ELR (cell line): ENCODE results near the gene RAX.
A peak's percentile ranks its signal among the peaks of the same experiment; 100 is the strongest.
"Not testable (repeated sequence)": the region's sequence is repeated elsewhere in the genome, so short reads cannot be mapped to it uniquely, and the experiment has no call there.

ENCODE experiments used
- DNase-seq: peaks from one replicate; pipeline ENCODE4 v3.0.0-alpha.2; 2015; ENCODE audit warnings: low read depth

The RAX gene

DNA sequence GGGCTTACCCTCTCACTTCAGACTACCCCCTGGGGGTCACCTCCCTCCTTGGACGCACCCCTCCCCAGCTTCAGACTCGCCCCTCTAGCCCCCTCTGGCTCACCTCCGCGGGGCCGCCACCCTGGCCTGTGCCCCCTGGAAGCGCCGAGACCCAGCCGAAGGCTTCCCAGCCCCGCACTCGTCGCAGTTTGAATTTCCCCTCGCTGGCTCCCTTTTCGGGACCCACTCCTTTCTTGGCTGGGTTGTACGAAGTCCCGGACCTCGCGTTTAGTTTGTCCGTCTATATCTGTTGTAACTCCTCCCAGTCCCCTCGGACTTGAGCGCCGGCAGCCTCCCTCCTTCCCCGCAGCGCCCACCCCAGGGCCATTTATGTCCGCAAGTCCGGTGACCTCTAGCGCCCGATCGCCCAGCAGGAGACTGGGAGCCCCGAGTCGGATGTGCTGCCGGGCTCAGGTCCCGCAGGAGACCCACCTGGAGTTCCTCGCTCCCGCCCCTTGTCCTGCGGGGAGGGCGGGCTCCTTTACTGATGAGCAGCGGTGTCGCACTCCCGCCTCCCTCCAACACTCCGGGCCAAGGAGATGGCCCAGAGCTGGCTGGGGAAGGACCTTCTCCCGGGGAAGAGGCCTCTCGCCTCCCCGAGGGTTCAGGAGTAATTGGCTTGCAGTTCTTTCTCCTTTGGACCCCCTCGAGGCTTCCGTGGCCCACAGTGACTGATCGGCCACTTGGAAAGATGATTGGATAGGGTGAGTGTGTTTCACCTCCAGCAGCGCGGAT lies 692 bp upstream of the RAX start:
- no peak for DNase-seq

DNA sequence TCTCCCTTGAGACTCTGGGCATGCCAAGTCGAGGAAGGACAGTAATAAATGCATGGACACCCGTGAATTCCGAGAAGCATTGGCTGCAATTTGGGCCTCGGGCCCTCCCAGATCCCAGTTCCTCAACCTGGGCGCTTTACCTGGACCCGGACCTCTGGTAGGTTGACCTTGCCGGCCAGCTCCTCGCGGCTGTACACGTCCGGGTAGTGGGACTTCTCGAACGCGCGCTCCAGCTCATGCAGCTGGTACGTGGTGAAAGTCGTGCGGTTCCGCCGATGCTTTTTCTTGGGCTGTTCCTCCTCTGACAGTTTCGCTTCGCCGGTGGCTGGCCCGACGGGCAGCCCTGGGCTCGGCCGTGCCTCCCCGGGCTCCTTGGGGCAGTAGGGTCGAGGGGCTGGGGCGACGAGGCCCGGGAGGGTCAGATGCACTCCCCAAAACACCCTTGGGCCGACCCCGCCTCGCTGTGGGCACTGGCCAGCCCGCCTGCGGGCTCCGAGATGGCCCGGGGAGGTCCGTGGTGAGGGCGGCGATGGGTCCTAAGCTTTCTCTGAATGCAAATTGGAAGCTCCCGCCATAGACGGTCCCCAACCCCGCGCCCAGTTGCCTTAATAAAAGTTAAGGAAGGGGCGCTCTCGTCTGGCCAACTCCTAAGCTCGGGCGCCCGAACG lies 899 bp downstream of the RAX start:
- no peak for DNase-seq

DNA sequence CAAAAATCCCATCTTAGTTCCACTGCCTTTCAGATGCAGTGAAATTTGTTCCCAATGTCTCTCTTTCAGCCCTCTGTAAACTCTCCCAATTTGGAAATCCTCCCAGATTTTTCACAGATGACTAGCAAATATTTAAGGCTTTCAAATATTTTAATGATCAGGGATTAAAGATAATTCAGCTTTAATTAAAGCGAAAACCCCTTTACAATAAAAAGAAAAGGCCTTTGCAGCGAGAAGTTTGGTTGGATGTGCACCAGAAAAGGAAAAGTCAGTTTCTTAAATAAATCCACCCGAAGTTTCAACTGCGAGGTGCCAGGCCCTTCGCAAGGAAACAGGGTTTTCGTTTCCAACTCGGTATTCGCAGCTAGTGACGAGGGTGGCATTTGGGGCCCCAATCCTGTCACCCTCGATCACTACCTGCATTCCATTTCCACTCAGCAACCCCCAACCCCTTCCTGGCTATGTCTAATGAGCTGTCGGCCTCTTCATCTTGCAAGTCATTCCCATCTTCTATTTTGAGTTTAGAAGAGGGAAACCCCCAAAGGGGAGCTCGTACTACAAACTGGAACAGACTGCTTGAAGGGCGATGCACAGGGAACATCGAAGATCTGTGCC lies 1.5 kb downstream of the RAX start:
- no peak for DNase-seq

DNA sequence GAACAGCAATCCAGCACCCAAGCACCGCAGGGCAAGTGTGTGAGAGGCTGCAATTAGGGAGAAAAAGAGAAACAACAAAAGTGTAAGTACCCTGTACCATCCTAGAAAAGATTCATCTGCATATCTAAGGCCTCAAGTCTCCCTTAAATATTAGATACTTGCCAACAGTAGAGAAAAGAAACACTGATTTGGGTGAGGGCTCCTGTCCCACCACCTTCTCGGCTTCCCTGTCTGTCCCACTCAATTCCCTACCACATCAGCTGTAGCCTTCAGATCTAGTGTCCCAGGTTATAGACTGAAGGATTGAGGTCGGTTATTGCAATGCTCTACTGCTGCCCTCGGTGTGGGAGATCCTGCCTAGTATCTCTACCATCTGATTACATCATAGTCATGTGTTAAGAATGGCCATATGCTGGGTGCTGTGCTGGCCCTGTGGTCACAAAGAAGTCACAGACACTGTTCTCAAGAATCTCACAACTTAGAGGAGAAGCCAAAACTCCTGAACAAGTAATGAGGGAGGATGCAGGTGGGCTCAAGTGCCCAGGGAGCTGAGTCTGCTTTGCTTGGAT lies 2.5 kb downstream of the RAX start:
- DNase-seq, result no peak

DNA sequence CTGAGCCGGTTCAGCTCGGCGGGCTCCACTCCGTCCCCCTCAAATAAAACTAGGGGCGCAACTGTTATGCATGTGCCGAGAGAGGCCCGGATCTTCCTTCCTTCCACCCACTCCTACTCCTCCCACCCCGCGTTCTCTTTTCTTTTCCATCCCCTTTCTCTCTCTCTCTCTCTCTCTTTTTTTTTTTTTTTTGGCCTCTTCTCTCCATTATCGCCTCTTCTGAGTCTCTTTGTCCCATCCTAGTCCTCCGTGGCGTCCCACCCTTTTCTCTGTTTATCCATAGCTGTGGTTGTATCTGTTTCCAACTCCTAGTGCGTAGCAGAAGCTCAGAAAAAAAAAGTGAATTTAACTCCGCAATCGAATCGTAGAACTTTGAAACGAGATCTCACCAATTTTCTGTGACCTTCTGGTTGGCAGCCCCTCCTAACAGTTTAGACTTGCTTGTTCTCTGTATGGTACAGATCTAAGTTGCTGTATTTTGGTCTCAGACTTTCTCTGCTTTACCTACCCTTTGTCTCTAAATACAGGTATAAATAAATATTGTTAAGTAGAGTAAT lies 3.6 kb downstream of the RAX start:
- DNase-seq, result no peak

DNA sequence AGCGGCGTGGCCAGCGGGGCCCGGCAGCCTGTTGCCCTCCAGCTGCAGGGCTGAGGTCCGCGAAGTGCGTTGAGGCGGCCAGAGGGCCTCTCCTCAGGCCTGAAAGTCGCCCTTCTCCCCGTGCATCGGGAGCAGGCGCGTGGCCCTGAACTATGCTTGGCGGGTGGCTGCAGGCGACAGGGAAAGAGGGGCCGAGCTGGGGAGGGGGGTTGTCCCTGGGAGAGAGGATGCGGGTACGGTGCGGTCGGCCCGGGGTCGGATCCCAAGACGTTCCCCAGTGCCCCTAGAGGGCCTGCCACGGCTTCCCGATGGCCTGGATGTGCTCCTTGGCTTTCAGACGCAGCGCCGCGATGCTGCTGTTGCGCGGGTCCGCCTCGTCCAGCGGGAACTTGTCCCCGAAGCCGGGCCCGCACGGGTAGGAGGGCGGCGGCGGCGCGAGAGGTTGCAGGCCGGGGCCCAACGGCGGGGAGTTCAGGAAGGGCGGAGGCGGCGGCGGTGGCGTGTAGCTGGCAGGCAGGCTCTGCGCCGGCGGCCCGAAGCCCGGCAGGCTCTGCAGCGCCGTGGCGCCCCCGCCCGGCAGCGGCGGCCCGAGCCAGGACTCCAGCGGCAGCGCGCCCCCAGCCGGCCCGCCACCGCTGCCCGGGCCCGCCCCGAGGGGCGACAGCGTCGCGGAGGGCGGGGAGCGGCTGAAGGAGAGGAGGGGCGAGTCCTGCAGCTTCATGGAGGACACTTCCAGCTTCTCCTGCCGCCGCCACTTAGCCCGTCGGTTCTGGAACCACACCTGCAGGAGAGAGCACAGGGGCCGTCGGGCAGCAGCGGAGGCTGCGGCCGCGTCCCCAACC lies 4.3 kb downstream of the RAX start:
- no peak for DNase-seq

DNA sequence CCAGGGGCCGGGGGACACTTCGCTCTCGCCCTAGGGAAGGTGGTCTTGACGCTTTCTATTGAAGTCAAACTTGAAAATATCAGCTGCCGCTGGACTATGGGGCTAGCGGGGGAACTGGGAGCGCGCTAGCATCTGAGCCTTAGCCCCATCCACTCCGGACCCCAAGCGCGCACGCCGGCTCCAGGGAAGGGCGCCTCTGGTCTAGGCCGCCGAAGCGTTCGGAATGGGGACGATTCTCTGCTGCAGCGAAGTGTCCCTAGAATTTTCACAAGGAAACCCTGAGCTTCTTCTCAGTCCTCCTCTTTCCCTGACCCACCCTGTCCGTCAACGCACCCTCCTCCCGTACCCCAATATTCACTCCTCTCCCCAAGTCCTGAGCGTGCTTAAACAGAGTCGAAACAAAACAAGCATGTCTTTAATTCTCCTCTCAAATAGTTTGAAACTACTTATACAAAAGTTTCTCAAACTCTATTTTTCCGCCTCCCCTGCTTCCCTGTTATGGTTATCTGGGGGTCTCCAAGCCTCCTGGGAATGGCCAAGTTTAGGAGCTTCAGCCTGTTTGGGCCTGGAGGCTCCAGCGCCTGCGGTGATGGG lies 5.0 kb downstream of the RAX start:
- no peak for DNase-seq

DNA sequence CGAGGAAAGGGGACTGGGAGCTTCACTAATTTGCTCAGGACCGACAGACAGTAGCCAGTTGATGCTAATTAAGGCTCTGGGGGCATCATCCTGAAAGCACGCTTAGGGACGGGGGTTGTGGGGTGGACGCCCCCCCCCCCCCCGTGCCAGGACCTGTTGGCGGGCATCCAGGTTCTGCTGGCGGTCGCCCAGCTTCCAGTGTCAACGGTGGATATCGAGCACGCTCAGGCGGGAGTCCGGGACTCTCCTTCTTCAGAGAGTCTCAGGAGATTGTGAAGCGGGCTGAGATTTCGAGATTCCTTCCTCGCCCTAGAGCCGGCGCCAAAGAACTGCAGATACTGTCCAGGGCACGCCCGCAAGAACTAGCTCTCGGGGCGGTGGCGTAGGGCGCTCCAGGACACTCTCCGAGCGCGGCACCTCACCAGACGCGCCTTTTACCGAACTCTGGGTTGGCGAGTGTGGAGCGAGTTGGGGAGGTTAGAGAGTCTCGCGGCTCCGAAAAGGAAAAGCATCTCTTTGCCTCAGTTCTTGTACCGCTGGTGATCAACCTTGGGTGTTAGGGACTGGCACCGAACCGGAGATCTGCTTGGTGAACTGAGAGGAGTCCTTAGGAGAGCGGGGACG lies 5.6 kb downstream of the RAX start:
- DNase-seq, result no peak

DNA sequence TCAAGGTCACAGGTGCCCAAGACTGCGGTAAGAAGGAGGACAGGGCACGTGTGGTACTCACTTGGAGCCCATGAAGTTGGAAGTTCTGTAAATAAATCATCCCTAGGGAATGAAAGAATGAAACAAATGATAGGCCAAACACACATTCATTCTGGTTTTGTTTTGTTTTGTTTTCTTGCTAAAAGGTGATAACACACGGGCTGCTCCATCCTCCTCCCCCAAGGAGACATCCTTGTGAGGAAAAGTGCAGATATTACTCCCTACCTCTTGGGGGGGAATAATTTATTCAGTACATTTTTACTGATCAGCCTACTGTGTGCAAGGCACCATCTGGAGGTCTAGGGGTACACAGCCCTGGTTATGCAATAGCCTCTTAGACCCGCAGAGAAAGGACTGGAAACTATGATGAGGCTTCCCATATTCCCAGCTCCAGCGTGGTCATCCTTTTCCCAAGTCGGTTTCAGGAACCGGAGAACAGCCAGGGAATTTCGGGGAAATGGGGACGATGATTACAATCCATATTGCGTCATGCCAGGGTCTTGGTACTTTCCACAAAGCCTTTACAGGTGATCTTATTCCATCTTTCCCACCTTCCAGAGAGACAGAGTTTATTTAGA lies 6.3 kb downstream of the RAX start:
- DNase-seq, result no peak

DNA sequence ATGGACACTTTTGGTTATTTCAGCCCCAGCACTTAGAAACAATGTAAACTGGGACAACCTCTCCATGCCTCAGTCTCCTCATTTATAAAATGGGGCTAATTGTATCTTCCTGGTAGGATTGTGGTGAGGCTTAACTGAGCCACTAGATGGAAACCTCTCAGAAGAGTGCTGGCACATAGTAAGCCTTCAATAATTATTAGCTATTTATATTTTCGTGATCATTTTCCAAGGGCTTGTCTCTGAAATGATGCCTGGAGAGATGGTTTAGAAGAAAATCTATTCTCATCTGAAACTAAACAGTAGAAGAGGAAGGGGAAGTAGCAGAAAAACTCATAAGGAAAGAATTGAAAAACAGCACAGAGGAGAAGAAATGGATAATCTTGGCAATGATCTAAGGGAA lies 6.8 kb downstream of the RAX start:
- DNase-seq, result no peak

DNA sequence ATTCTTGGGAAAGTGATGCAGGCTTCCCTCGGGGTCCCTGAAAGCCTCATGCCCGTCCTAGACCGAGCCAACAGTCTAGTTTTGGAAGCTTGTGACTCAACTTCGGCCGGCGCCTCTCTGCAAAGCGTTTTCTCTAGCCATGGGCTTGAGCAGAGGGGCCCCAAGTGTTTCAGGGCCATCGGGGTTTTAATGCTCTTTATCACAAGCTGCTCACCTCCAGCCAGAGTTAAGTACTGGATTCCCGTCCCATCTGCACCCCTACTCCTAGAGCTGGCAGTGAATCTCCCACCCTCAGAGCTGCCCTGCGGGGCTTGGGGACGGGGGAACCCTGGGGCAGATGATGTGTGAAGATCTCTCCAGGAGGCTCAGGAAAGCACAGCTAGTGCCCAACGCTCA lies 7.3 kb downstream of the RAX start:
- no peak for DNase-seq

DNA sequence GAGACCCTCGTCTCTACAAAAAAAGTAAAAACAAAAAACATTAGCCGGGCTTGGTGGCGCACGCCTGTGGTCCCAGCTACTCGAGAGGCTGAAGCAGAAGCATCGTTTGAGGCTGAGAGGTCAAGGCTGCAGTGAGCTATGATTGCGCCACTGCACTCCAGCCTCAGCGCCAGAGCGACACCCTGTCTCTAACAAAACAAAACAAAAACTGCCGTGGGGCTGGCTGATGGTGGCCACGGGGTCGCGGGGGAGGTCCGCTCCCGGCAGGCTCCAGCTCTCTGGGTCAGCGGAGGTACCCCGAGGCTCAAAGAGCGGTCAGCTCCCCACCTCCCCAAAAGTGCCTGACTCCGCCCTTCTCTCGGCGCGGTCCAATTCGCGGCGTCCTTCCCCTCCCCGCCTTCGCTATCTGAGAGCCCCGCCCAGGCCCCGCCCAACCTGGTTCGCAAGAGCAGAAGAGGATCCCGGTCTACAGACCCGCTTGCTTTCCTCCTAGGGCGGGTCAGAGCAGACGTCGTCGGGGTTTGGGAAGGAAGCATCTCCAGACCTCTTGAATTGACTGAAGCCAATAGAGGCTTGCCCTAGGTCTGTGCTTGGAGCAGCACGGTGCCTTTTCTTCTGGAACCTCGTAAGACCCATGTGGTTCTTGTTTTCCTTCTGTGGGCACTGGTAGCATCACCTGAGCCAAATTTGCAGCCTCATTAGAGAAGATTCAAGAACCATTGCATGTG lies 7.8 kb downstream of the RAX start:
- no peak for DNase-seq

DNA sequence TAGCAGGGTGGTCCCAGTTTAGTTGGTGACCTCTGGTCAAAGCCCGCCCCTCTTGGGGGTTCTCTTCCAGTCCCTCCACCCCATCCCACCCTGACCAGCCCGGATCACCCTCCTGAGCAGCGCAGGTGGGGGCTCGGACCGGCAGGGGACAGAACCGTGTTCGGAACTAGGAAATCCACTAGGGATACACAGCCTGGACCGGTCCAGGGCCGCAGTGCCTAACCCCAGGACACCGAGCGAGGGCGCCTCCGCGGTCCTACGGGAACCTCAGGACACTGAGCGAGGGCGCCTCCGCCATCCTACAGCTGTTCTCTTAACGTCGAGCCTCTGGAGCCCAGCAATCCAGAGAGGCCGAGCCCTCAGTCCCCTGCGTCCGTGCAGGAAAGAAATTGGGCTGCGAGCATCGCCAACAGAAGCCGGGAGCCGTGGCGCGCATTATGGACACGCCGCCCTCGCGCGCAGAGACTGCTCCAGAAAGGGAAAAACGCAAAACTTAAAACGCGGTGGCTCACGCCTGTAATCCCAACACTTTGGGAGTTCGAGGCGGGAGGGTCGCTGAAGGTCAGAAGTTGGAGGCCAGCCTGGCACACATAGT lies 8.5 kb downstream of the RAX start:
- DNase-seq, result no peak

DNA sequence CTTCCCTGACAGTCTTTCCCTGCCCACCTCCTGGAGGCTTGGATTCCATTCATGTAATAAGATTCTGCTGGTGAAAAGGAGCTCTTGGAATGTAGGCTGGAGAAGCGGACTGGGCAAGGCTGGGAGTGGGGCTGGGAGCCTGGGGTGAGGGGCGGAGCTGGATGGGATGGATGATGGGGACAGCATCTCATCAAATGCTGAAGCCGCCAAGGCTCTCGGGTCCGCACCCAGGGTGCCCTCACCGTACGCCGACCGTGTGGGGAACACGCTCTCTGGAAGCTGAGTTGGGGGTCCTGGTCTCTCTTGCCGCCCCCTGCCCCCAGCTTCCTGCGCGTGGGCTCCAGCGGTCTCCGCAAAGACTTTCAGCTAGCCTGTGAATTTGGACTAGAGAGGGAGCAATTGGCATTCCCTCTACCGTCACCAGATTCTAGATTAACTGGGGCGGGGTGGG lies 9.1 kb downstream of the RAX start:
- DNase-seq, result no peak

DNA sequence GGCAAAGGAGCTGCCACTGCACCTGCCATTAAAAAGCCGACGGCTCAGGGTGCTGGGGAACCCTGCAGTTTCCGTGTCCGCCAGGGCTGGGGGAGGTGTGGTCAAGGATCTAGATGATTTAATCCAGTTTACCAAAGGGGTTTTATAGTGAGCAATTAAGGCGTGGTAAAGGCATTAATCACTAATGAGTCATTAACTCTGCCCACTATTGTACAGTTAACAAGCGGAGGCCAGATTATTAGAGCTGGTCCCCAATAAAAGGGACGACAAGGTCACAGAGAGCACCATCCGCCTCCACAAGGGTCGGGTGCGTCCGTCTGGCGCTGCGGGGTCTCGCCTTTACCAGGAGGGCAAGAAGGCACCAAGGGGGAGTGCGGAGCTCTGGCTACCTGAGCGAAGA lies 9.6 kb downstream of the RAX start:
- DNase-seq, result peak; percentile 33

DNA sequence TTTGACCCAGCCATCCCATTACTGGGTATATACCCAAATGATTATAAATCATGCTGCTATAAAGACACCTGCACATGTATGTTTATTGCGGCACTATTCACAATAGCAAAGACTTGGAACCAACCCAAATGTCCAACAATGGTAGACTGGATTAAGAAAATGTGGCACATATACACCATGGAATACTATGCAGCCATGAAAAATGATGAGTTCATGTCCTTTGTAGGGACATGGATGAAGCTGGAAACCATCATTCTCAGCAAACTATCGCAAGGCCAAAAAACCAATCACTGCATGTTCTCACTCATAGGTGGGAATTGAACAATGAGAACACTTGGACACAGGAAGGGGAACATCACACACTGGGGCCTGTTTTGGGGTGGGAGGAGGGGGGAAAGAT lies 11.0 kb downstream of the RAX start:
- not testable (repeated sequence) for DNase-seq

DNA sequence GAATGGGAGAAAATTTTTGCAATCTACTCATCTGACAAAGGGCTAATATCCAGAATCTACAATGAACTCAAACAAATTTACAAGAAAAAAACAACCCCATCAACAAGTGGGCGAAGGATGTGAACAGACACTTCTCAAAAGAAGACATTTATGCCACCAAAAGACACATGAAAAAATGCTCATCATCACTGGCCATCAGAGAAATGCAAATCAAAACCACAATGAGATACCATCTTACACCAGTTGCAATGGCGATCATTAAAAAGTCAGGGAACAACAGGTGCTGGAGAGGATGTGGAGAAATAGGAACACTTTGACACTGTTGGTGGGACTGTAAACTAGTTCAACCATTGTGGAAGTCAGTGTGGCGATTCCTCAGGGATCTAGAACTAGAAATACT lies 11.4 kb downstream of the RAX start:
- DNase-seq, result not testable (repeated sequence)

DNA sequence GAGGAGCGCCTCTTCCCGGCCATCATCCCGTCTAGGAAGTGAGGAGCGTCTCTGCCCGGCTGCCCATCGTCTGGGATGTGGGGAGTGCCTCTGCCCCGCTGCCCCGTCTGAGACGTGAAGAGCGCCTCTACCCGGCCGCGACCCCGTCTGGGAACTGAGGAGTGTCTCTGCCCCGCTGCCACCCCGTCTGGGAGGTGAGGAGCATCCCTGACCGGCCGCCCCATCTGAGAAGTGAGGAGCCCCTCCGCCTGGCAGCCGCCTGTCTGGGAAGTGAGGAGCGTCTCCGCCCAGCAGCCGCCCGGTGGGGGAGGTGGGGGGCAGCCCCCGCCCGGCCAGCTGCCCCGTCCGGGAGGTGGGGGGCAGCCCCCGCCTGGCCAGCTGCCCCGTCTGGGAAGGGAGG lies 17.8 kb downstream of the RAX start:
- not testable (repeated sequence) for DNase-seq

DNA sequence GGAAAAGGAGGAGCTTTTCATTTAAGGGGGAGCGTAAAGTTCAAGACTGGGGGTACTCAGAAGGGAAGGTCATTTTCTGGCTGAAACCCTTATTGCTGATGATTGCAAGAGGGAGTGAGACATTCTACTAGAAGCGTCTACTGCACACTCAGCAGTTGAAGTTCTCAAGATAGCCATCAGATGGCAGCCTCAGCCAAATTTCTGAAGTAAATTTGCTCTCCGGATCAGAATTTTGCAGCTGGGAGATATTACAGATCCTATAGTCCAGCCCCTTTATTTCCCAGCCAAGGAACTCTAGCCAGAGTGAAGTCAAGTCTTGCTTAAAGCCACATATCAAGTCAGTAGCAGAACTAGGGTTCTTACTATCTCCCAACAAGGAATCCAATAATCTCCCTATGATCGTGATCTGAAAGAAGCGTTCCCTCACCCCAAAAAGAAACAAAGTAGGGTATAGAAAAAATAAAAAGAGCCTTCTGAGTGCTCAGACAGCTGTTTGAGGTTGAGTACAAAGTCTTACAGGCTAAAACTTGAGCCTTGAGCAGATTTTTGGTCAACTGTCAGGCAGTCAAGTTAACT lies 24.0 kb downstream of the RAX start:
- peak; percentile 86 for DNase-seq
